Measurements from ENCODE around the gene ELSPBP1. TPM values are rescaled to one million over a fixed set of nuclear protein-coding genes. Genes with fewer than 3 reads are reported as not detected.
"Not testable (repeated sequence)": the region's sequence is repeated elsewhere in the genome, so short reads cannot be mapped to it uniquely, and the experiment has no call there.

The ELSPBP1 gene
- total RNA-seq, 1 donor from 2014 or later: not detected

GRCh38 chr19:48041877-48042580, 47.6 kb downstream of the ELSPBP1 start:
- no peak for DNase-seq (ENCODE audit: low spot score)

GRCh38 chr19:48043675-48044258, 49.3 kb downstream of the ELSPBP1 start, which contains the start of gene CABP5:
CABP5 (minus strand) TSS chr19:48044079; CDS start chr19:48043922, 157 bp downstream.
- no peak for DNase-seq (ENCODE audit: low spot score)

- no peak for DNase-seq (ENCODE audit: low spot score)
Observed at GRCh38 chr19:48044561-48044960, 50.1 kb downstream of the ELSPBP1 start.

- DNase-seq (ENCODE audit: low spot score): no peak
Observed at GRCh38 chr19:48051335-48052033, 57.1 kb downstream of the ELSPBP1 start.

DNA sequence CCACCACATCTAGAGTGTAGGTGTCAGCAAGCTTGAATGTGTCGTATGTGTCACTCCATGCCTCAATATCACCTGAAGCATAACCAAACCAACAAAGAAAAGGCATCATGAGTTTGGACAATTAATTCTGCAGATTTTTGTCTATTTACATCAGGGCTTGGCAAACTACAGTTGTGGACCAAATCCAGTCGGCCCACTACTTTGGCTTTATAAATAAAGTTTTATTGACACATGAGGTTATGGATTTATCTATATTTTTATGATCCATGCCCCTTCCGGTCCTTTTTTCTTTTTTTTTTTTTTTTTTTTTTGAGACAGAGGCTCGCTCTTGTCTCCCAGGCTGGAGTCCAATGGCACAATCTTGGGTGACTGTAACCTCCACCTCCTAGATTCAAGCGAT, 58.6 kb downstream of the ELSPBP1 start:
- no peak for DNase-seq (ENCODE audit: low spot score)

- no peak for DNase-seq (ENCODE audit: low spot score)
Observed at GRCh38 chr19:48053856-48054255, 59.4 kb downstream of the ELSPBP1 start.

- no peak for DNase-seq (ENCODE audit: low spot score)
Observed at GRCh38 chr19:48059331-48059730, 64.9 kb downstream of the ELSPBP1 start.

DNA sequence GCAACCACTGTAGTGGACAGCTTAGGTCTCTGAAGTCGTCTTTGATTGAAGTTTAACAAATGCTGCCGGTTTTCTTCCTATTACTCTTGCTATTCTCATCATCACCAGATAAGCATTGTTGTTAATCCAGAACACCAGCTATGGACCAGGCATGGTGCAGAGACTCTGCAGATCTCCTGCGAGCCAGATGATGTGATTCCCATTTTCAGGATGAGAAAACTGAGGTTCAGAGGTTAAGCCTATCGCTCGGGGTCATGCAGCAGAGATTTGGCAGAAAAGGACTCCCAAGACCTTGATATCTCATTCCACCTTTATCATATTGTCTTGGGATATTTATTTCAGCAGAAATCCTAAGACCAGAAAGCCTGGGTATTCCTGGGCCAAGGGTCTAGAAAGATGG, 65.9 kb downstream of the ELSPBP1 start:
- no peak for DNase-seq (ENCODE audit: low spot score)

DNA sequence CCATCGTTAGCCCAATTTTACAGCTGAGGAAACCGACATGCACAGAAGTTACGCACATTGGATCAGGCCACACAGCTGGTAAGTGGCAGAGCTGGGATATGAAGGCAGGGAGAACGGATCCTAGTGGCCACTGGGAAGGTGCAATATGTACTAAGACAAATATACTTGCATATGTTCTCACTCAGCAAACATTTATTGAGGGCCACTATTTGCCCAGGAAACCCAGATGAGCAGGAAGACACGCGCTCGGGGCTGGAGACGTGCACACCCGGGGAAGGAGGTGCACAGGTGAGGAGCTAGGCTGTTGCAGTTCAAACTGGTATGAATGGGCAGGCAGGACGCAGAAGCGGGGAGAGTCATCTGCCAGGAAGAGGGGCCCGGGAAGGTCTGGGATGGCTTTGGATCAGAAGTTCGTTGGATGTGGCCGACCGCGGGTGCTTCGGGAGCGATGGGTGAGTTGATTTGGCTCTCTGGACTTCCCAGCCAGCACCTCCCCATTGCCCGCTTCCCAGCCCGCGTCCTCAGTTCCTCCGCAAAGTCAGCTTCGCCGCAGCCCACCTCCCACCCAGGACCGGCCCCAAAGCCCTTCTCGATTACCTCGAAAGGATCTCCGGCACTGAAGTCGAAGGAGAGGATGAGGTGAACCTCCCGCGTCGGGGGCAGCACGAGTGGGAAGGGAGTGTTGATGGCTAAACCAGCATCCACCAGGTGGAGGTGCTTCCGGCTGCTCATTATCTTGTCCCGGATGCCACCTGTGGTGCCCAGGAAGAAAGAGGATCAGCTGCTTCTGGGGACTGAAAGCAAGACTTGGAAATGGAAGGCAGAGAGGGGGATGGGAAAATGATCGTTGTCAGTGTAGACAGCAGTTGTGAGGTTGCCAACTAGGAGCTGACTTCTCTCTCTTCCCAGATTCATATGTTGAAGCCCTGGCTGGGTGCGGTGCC, 67.2 kb downstream of the ELSPBP1 start:
- DNase-seq (ENCODE audit: low spot score): no peak

- DNase-seq (ENCODE audit: low spot score): no peak
Observed at GRCh38 chr19:48064509-48064908, 70.1 kb downstream of the ELSPBP1 start.

GRCh38 chr19:48069435-48069834, 75.0 kb downstream of the ELSPBP1 start:
- DNase-seq (ENCODE audit: low spot score): no peak

DNA sequence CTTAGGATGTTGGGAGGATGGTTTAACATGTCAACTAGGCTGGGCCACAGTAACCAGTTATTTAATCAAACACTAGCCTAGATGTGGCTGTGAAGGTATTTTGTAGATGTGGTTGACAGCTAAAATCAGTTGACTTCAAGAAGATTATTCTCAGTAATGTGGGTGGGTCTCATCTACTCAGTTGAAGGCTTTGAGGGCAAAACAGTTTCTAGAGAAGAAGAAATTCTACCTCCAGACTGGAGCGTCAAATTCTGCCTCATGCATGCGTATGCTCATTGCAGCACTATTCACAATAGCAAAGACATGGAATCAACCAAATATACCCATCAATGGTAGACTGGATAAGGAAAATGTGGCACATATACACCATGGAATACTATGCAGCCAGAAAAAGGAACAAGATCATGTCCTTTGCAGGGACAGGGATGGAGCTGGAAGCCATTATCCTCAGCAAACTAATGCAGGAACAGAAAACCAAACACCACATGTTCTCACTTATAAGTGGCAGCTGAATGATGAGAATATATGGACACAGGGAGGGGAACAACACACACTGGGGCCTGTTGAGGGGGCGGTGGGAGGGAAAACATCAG, 75.8 kb downstream of the ELSPBP1 start:
- not testable (repeated sequence) for DNase-seq (ENCODE audit: low spot score)

Other genes starting within 250 kb of the ELSPBP1 start
- 194 TPM for gene NOP53, start 249.1 kb upstream of the ELSPBP1 start, total RNA-seq
- 232 TPM for gene SELENOW, start 215.9 kb upstream of the ELSPBP1 start, total RNA-seq
- gene TPRX1, start 190.1 kb upstream of the ELSPBP1 start, total RNA-seq: not detected
- gene CRX, start 172.7 kb upstream of the ELSPBP1 start, total RNA-seq: not detected
- not detected for gene TPRX2, start 135.4 kb upstream of the ELSPBP1 start, total RNA-seq
- not detected for gene SULT2A1, start 108.3 kb upstream of the ELSPBP1 start, total RNA-seq
- gene BSPH1, start 2.5 kb upstream of the ELSPBP1 start, total RNA-seq: not detected
- not detected for gene CABP5, start 49.4 kb downstream of the ELSPBP1 start, total RNA-seq
- 7.1 TPM for gene PLA2G4C, start 116.2 kb downstream of the ELSPBP1 start, total RNA-seq
- 4.7 TPM for gene LIG1, start 175.7 kb downstream of the ELSPBP1 start, total RNA-seq
- gene ZSWIM9, start 176.0 kb downstream of the ELSPBP1 start, total RNA-seq: 5.3 TPM

Measured in mesenteric fat pad (tissue), 1 donor.